Measurements from ENCODE around the gene HAPSTR1.

DNA sequence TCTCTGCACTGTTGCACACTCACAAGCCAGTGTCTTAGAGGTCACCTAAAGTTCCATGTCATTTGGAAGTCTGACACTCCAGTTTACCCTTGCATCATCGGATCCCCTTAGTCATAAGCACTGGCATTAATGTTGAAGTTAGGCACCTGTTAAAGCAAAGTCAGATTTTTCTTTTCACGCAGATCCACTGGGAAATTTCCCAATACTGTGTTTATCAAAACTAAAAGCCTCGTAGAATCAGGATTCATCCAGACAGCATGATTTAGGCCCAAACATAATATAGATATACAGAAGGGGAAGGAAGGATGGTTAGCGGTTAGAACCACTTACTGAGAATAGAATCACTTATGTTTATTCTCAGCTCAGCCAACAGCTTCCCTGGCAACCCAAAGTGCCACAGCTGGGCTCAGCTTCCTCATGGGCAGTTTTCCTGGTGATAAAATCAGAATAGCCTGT, 30.1 kb upstream of the HAPSTR1 start:
- TF ChIP-seq, protein P1, sequence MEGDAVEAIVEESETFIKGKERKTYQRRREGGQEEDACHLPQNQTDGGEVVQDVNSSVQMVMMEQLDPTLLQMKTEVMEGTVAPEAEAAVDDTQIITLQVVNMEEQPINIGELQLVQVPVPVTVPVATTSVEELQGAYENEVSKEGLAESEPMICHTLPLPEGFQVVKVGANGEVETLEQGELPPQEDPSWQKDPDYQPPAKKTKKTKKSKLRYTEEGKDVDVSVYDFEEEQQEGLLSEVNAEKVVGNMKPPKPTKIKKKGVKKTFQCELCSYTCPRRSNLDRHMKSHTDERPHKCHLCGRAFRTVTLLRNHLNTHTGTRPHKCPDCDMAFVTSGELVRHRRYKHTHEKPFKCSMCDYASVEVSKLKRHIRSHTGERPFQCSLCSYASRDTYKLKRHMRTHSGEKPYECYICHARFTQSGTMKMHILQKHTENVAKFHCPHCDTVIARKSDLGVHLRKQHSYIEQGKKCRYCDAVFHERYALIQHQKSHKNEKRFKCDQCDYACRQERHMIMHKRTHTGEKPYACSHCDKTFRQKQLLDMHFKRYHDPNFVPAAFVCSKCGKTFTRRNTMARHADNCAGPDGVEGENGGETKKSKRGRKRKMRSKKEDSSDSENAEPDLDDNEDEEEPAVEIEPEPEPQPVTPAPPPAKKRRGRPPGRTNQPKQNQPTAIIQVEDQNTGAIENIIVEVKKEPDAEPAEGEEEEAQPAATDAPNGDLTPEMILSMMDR (IDR thresholded peaks at IDR 0.05; ENCODE audit: low read depth, low read length, missing input control): no peak
- TF ChIP-seq HNF4G (IDR thresholded peaks at IDR 0.05) (no peak), NR2F2 (IDR thresholded peaks at IDR 0.05) (no peak), REST (IDR thresholded peaks at IDR 0.05) (no peak), TAF1 (conservative IDR thresholded peaks at IDR 0.05) (no peak), RAD21 (IDR thresholded peaks at IDR 0.05) (no peak), GABPA (IDR thresholded peaks at IDR 0.05 in 1 of 2, conservative IDR thresholded peaks at IDR 0.05 in 1 of 2) (no peak), YY1 (IDR thresholded peaks at IDR 0.05) (no peak), ATF3 (IDR thresholded peaks at IDR 0.05) (no peak), FOXA1 (IDR thresholded peaks at IDR 0.05) (no peak)

Measured in liver (tissue), 3 donors.